Testis (tissue), 3 donors: ENCODE data around the gene ZMYND10. TPM values are rescaled to one million over a fixed set of nuclear protein-coding genes. Genes with fewer than 3 reads are reported as not detected.

Experiments used
- DNase-seq: peaks from one replicate; pipeline ENCODE4 v3.0.0-alpha.2; 2019
- H3K27ac ChIP-seq, 2 donors: fragments of 200-600 bp; sonication (generic); one replicate each; pipeline ENCODE4 v1.5.1; 2019
- H3K27me3 ChIP-seq: fragments of 200-600 bp; sonication (generic); one replicate; pipeline ENCODE4 v1.5.1; 2019
- H3K36me3 ChIP-seq: fragments of 200-600 bp; sonication (generic); one replicate; pipeline ENCODE4 v1.5.1; 2017; ENCODE audit warnings: low read depth; ENCODE audit errors: missing control alignments
- H3K4me1 ChIP-seq: fragments of 200-600 bp; sonication (generic); one replicate; pipeline ENCODE4 v1.5.1; 2019
- H3K4me3 ChIP-seq, 2 donors: fragments of 200-600 bp; sonication (generic); one replicate each; pipeline ENCODE4 v1.5.1; 2017 to 2019
- H3K9me3 ChIP-seq: fragments of 200-600 bp; sonication (generic); one replicate; pipeline ENCODE4 v1.5.1; 2017
- CTCF ChIP-seq, 3 experiments: fragments of 450-650 bp in 2 of 3; fragments of 200-600 bp in 1 of 3; sonication (generic) in 1 of 3; IDR thresholded peaks; one replicate each; pipeline ENCODE4 v1.5.1; 2016 to 2019; ENCODE audit warnings: antibody characterized with exemption in 3 of 3, mild to moderate bottlenecking in 2 of 3, moderate library complexity in 1 of 3
- POLR2A ChIP-seq: fragments of 450-650 bp; IDR thresholded peaks from one replicate; pipeline ENCODE4 v1.6.1; 2017; ENCODE audit warnings: antibody characterized with exemption, mild to moderate bottlenecking, moderate library complexity
- WGBS, 2 donors: methylation state at CpG; one replicate each; pipeline ENCODE4 v1.1.5; 2018; 5-methylcytosine and 5-hydroxymethylcytosine counted together
- intact Hi-C: fragments of 100-400 bp; cut with DNase I; formaldehyde crosslinking; loops from one replicate; pipeline ENCODE4 v1.15.1; 2023; ENCODE audit warnings: low total_unique reads
- polyA plus RNA-seq: library from polyadenylated mRNA; stranded (reverse); fragments of 350-450 nt; fragmentation: Illumina TruSeq; extraction: RNeasy Lipid Tissue Mini Kit (QIAGEN cat#74804); gene quantifications from one replicate; pipeline ENCODE4 v1.2.3, GENCODE V29; 2014; ENCODE audit warnings: low read depth, low replicate concordance; ENCODE audit not compliant: insufficient read depth
- total RNA-seq, 2 donors: library from RNA; depleted of rRNA; stranded (reverse); fragments of >200 nt; gene quantifications; one replicate each; pipeline ENCODE4 v1.2.3, GENCODE V29; 2016

Gene ZMYND10
- total and polyA plus RNA-seq, 3 donors from 2014 or later: 241 to 763 (median 335) TPM

- intact Hi-C loops: no loop called here
- 0 to 1% methylated on average over 15 to 41 of the region's 64 CpGs for WGBS, 2 donors
- DNase-seq: peak; percentile 97
- H3K9me3 ChIP-seq: no peaks in the 10 kb centered on the region
- H3K4me3 ChIP-seq: peak within 1 kb of the TSS; percentile 70 to 71
- no peaks in the 10 kb centered on the region for H3K27me3 ChIP-seq
- peak; percentile 43 for TF ChIP-seq POLR2A
- no peak for TF ChIP-seq CTCF (IDR thresholded peaks at IDR 0.05)
- H3K4me1 ChIP-seq: peaks cover 20% of the 10 kb centered on the region
- peak within 1 kb of the TSS; percentile 40 to 88 for H3K27ac ChIP-seq
- H3K36me3 ChIP-seq: no peaks in the 10 kb centered on the region
Measured at GRCh38 chr3:50350527-50351322, 5.2 kb upstream of the ZMYND10 start, which contains the start of the genes CYB561D2 and NPRL2. CYB561D2 (plus strand) TSS chr3:50350862; CDS start chr3:50351434, 572 bp downstream. NPRL2 (minus strand) TSS chr3:50350775; CDS start chr3:50350652, 123 bp downstream.

GRCh38 chr3:50350213-50350526 is 4.6 kb upstream of the ZMYND10 start:
- 4% methylated on average over 7 of the region's 7 CpGs for WGBS, 2 donors
- no peaks in the 10 kb centered on the region for H3K27me3 ChIP-seq
- DNase-seq: no peak
- H3K4me3 ChIP-seq: peak overlapping the region; percentile 70 to 71
- TF ChIP-seq POLR2A: no peak
- TF ChIP-seq CTCF (IDR thresholded peaks at IDR 0.05): no peak
- peaks cover 20% of the 10 kb centered on the region for H3K4me1 ChIP-seq
- intact Hi-C loops: no loop called here
- H3K27ac ChIP-seq: peak overlapping the region; percentile 40 to 88
- H3K9me3 ChIP-seq: no peaks in the 10 kb centered on the region
- H3K36me3 ChIP-seq: no peaks in the 10 kb centered on the region

GRCh38 chr3:50347187-50347813 is 1.8 kb upstream of the ZMYND10 start:
- H3K27me3 ChIP-seq: no peaks in the 10 kb centered on the region
- WGBS, 2 donors: 31 to 36% methylated on average over 11 to 14 of the region's 14 CpGs
- H3K27ac ChIP-seq: no peak overlapping the region
- H3K36me3 ChIP-seq: no peaks in the 10 kb centered on the region
- peak; percentile 79 for DNase-seq
- H3K4me1 ChIP-seq: peaks cover 24% of the 10 kb centered on the region
- no peak for TF ChIP-seq POLR2A
- peak; percentile 44 to 54 (median 50) for TF ChIP-seq CTCF (IDR thresholded peaks at IDR 0.05)
- H3K4me3 ChIP-seq: no peak overlapping the region
- intact Hi-C loops: no loop called here
- no peaks in the 10 kb centered on the region for H3K9me3 ChIP-seq

- Histone ChIP-seq H3K27ac (no peak overlapping the region), H3K36me3 (no peaks in the 10 kb centered on the region), H3K27me3 (no peaks in the 10 kb centered on the region), H3K4me1 (peaks cover 15% of the 10 kb centered on the region), H3K4me3 (peak overlapping the region; percentile 36 to 58), H3K9me3 (no peaks in the 10 kb centered on the region)
- DNase-seq: no peak
- intact Hi-C loops: no loop called here
- 48 to 61% methylated on average over 8 of the region's 8 CpGs for WGBS, 2 donors
- TF ChIP-seq POLR2A (no peak), CTCF (IDR thresholded peaks at IDR 0.05) (no peak)
Measured at GRCh38 chr3:50345008-50345407, 524 bp downstream of the ZMYND10 start.
